GM10847 (cell line): ENCODE data around the gene SLC12A8.

Experiments used
- POLR2A ChIP-seq: IDR thresholded peaks from 2 replicates; pipeline ENCODE4 v1.6.1; 2011; ENCODE audit not compliant: insufficient read length; ENCODE audit errors: extremely low read depth

The SLC12A8 gene

GRCh38 chr3:125229168-125229567, 16.6 kb upstream of the SLC12A8 start:
- TF ChIP-seq POLR2A, result no peak

- TF ChIP-seq POLR2A, result no peak
Observed at GRCh38 chr3:125221831-125222230, 9.3 kb upstream of the SLC12A8 start.

GRCh38 chr3:125220727-125221429, 8.3 kb upstream of the SLC12A8 start:
- no peak for TF ChIP-seq POLR2A

- no peak for TF ChIP-seq POLR2A
Observed at GRCh38 chr3:125220183-125220582, 7.6 kb upstream of the SLC12A8 start.

- TF ChIP-seq POLR2A, result no peak
Observed at GRCh38 chr3:125219261-125219701, 6.7 kb upstream of the SLC12A8 start.

- TF ChIP-seq POLR2A, result no peak
Observed at GRCh38 chr3:125214738-125215137, 2.2 kb upstream of the SLC12A8 start.

- TF ChIP-seq POLR2A, result no peak
Observed at GRCh38 chr3:125213946-125214542, 1.5 kb upstream of the SLC12A8 start.

GRCh38 chr3:125213364-125213755, 812 bp upstream of the SLC12A8 start:
- TF ChIP-seq POLR2A, result no peak

- no peak for TF ChIP-seq POLR2A
Observed at GRCh38 chr3:125212091-125212508, 448 bp downstream of the SLC12A8 start.

- no peak for TF ChIP-seq POLR2A
Observed at GRCh38 chr3:125211523-125212090, 941 bp downstream of the SLC12A8 start.

GRCh38 chr3:125207949-125208568, 4.5 kb downstream of the SLC12A8 start:
- no peak for TF ChIP-seq POLR2A

- no peak for TF ChIP-seq POLR2A
Observed at GRCh38 chr3:125207507-125207906, 5.0 kb downstream of the SLC12A8 start.

- TF ChIP-seq POLR2A, result no peak
Observed at GRCh38 chr3:125206934-125207333, 5.6 kb downstream of the SLC12A8 start.

- TF ChIP-seq POLR2A, result no peak
Observed at GRCh38 chr3:125203731-125204130, 8.8 kb downstream of the SLC12A8 start.

GRCh38 chr3:125202197-125202596, 10.4 kb downstream of the SLC12A8 start:
- no peak for TF ChIP-seq POLR2A

GRCh38 chr3:125200731-125201139, 11.8 kb downstream of the SLC12A8 start:
- TF ChIP-seq POLR2A, result no peak
